HG03442 (cell line): ENCODE measurements around the gene TRABD2B.

Source experiments
- ATAC-seq: cut with Tn5 transposase; IDR thresholded peaks from one replicate; pipeline ENCODE4 v1.9.1; 2021; ENCODE audit warnings: mild to moderate bottlenecking, moderate library complexity; ENCODE audit not compliant: unreplicated experiment

TRABD2B gene

GRCh38 chr1:47764461-47765046, 232.6 kb downstream of the TRABD2B start:
- no peak for ATAC-seq

GRCh38 chr1:47763591-47764171, 233.5 kb downstream of the TRABD2B start:
- no peak for ATAC-seq

DNA sequence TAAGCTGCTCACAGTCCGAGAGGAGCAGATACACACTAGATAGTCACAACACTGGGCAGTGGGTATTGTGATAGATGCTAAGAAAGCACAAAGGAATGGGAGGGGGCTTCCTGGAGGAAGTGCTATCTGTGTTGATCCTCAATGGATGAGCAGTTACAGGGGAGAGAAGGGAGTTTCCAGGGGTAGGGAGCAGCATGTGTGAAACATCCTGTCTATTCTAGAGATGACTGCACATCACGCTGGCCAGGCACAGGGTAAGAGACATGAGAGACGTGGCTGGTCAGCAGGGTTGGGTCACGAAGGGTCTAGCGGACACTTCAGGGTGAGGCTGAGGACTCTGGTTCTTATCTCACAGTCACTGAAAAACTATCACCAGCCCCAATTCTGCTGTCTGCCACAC, 235.2 kb downstream of the TRABD2B start:
- ATAC-seq = peak; percentile 57

DNA sequence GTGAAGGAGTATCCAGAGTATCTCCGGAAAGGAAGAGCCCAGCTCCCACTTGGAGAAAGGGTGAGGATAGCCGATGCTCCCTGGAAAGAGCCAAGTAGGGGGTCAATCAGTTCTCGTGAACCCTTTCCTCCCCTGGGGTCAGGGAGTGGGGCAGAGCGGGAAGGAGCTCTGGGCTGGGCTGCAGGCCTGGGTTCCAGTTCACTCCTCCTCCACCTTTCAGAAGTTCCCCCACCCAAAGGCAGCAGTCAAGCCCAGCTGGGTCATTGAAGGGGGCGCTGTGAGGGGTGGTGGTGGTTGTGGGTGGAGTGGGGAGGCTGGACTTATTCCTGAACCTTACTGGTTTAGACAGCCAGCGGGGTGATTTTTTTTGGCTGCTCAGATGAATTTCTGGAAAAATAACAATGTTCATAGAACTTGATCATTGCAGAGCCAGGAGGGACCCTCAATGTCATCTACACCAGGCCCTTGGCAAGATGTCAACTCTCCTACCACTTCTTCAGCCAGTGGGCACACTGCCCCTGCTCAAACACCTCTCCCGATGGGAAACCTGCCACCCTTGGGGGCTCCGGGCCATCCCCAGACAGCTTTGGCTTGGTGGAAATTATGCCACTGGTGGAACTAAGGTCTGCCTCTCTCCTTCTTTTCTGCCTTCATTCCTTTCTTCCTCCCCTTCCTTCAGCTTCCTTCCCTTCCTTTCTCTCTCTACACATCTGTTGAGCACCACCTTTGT, 235.8 kb downstream of the TRABD2B start:
- no peak for ATAC-seq

- no peak for ATAC-seq
Observed at GRCh38 chr1:47759936-47760629, 237.1 kb downstream of the TRABD2B start.

- ATAC-seq = no peak
Observed at GRCh38 chr1:47759251-47759935, 237.8 kb downstream of the TRABD2B start.

DNA sequence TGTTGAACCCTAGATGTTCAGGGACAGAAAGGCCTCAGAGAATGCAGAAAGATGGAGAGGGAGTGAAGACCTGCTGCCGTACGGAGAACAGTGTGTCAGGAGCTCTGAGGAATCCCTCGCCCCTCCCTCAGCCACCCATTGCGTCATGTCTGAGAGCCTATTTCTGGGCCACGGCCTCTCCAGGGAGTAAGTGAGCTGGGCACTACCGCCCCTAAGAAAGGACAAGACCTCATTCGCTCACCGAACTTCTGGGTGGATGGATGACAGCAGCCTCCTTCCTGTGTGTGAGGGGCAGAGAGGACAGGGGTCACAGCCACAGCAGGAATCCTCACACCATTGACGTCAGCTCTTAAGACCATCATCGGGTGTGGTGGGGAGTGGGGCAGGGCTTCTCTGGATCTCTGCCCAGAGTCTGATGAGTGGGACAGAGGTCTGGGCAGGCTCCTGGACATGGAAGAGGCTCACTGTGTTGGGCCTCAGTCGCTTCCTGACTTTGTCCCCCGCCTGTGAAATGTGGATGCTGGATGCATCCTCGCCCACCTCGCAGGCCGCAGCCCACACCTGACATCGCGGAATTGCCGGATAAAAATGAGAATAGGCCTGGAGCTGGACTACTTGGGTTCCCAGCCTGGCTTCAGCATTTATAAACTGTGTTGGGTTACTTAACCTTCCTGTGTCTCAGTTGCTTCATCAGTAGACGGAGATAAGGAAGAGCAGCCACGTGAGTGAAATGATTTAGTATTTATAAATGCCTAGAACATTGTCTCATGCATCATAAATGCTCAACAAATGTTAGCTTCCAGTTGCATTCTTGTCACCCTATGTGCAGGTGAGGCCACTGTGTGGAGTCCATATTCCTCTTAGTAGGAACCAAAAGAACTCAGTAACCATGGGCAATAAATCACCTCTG, 238.6 kb downstream of the TRABD2B start:
- ATAC-seq = no peak

GRCh38 chr1:47757226-47757975, 239.8 kb downstream of the TRABD2B start:
- ATAC-seq = no peak

GRCh38 chr1:47756411-47756810, 240.8 kb downstream of the TRABD2B start:
- ATAC-seq = no peak

DNA sequence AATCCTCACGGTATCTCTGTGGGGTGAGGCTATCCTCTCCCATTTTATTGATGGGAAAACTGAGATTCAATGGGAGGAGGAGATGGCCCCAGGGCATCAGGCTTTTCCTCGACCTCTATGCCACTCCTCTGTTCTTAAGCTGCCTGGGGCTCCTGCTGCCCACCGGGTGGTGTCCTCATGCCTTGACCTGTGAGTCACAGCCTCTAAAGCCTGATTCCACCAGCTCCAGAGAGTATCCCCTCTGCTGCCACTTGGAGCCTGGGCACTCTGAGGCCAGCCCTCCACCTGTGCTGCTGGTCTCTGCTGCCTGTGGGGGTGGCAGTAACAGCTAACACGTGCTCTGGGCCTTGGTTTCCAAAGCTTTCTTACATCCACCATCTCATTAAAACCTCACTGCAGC, 241.2 kb downstream of the TRABD2B start:
- ATAC-seq = no peak

- peak; percentile 61 for ATAC-seq
Observed at GRCh38 chr1:47755101-47755990, 241.8 kb downstream of the TRABD2B start.

DNA sequence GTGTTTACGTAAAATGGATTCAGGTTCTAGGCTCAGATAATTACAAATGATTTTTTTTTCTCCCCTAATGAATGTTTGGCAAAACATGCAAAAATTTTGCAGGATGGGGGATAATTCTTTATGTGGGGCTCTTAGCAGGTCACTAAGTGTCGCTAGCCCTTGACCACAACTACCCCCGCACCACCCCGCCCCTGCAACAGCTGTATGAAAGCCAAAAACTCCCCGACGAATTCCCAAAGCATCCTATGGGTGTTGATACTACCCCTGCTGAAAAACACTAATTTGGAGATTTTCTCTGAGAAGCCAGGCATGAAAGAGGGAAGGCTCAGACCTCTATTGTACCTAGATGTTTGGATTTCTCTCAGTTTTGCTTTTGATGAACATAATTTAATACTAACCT, 243.0 kb downstream of the TRABD2B start:
- no peak for ATAC-seq

DNA sequence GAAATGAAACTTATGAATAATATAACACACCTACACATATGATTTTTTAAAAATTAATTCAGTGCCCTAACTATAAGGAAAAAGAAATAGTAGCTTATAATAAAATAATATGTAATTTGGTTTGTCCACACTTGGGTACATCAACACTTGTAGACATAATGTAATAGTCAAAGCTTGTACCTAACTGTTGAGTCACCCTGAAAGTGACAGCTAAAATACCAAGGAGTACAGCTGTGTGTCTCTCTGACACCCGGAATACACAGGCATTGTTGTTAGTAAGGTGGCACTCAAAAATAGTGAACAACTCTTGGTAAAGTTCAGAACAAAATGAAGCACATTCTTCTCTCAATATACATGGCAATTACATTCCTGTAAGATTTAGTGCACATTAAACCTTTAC, 243.4 kb downstream of the TRABD2B start:
- ATAC-seq = peak; percentile 71

GRCh38 chr1:47752559-47752958, 244.6 kb downstream of the TRABD2B start:
- no peak for ATAC-seq

DNA sequence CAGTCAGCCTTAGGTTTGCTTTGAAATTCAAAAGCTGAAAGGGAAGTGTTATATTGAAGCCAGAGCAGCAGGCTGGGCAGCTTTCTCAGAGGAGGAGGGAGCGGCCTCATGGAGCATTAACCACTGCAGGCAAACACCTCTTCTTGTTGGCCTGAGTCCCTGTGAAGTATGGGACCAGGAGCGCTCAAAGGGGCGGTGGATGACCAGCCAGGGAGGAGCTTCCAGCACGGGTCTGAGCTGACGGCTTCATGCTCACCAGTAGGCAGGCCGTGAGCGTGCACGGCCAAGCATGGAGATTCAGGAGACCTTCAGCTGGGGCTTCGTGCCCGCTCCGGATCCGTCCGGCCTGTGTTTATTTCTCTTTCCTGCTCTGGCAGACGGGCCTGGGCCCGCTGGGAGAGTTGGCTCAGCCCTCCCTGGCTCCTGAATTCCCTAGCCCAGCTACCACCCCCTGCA, 245.2 kb downstream of the TRABD2B start:
- no peak for ATAC-seq

DNA sequence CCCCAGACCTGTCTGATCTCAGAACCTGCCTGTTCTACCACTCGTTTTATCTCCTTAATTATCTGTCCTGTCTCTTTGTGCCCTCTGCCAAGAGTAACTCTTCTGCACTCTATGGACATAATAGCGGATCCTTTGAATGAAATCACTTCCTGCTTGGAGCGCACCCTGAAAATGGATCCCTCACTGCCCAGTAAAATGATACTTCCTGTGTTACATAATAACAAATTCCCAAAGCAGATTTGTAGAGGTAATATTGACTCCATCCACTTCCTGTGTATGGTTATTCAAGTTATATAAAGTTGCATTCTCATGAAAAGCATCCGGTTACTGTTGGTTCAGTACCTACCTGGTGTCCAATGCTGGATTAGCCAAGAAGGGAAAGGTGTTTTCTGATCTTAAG, 246.0 kb downstream of the TRABD2B start:
- no peak for ATAC-seq

DNA sequence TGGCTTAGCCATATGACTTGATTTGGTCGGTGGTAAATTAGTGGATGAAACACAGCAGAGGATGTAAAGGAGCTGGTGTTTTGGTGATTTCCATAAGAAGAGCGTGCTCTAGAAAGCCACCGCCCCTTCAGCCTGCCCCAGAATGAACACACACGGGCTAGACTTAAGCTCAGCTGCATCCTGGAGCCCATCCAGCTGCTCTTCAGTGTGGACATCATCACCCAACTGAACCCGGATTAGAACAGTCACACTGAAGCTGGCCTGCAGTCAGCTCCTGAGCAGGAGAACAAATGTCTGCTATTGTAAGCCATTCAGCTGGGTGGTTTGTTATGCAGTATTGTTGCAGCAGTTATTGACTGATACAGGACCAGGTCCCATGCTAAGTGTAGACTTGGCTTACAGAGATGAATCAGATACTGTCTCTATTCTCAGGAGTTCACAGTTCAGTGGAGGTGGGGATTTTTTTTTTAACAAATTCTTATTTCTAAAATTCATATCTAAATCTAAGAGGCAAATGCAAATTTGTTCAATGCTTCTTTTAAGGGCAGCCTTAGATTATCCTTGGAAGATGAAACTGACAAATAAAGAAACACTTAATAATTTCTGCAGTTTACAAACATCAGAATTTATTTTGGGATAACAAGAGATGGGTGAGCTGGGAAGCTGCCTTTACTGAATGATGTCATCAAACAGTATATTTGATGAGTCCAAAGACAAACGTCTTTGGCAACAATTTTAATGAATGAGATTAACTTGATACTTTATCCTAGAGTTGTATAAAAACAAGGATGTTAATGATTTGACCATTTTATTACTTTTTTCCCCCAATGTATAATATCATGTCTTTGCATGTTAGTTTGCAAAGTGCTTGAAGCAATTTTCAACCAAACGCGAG, 251.2 kb downstream of the TRABD2B start:
- ATAC-seq = no peak
